Skin of body (tissue), 3 donors: Measurements from ENCODE around the gene AADACL3. TPM values are rescaled to one million over a fixed set of nuclear protein-coding genes. Genes with fewer than 3 reads are reported as not detected.

Experiments used
- DNase-seq: peaks from one replicate; lab custom pipeline; 2025; lab: John Stamatoyannopoulos, UW
- small RNA-seq: library from RNA; depleted of rRNA; stranded (forward); fragments of <200 nt; gene quantifications from one replicate; pipeline ENCODE3, GENCODE V24; 2014; ENCODE audit warnings: low replicate concordance
- total RNA-seq: library from RNA; depleted of rRNA; stranded (reverse); fragments of >200 nt; gene quantifications from one replicate; pipeline ENCODE4 v1.2.3, GENCODE V29; 2014

AADACL3 gene
- total RNA-seq, 1 donor from 2014 or later, result 6.1 TPM

DNA sequence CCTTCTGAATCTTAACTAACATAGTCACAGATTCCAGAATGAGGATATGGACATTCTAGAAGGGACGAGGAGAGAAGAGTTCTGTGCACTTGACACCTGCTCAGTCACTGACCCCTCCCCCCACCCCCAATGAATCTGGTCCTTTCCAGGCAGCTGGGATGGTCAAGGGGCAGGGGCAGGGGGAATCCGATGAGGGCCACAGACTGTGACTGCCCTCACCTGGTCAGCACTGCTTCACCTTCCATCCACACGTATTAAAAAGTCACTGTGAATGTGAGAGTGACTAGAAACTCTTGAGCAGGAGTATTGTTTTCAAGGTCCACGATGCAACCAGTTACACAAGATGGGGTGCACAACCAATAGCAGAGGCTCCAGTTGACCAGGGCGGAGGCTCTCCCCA lies 48.1 kb downstream of the AADACL3 start:
- DNase-seq, result no peak

GRCh38 chr1:12769031-12769430 lies 53.1 kb downstream of the AADACL3 start:
- no peak for DNase-seq

- DNase-seq, result no peak
These were observed 54.1 kb downstream of the AADACL3 start for GRCh38 chr1:12769976-12770505.

GRCh38 chr1:12770620-12771019 lies 54.7 kb downstream of the AADACL3 start:
- DNase-seq, result no peak

GRCh38 chr1:12771186-12771585 lies 55.3 kb downstream of the AADACL3 start:
- DNase-seq, result no peak

DNA sequence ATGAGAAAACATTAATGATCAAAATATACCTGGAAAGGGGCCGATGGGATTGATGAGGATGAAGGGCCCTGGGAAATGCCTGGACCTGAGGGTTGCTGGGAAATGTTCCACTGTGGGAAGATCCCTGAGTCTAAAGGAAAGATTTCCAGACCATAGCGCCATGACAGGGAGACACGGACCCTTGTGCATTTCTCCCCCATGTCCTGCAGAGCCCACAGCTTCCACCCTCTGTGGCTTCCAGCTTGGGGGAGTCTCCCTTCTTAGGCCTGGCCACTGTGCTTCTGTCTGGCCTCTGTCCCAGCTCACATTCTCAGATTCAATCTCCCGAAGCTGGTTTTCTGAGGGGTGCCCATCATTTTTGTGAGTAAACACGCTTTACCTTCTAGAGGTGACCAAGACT lies 56.6 kb downstream of the AADACL3 start:
- DNase-seq, result no peak

GRCh38 chr1:12773438-12773837 lies 57.5 kb downstream of the AADACL3 start, which contains the start of gene PRAMEF12:
PRAMEF12 (plus strand) TSS chr1:12773738; CDS start chr1:12774868, 1,130 bp downstream.
- DNase-seq, result no peak

GRCh38 chr1:12774801-12775345 lies 59.0 kb downstream of the AADACL3 start:
- DNase-seq, result no peak

DNA sequence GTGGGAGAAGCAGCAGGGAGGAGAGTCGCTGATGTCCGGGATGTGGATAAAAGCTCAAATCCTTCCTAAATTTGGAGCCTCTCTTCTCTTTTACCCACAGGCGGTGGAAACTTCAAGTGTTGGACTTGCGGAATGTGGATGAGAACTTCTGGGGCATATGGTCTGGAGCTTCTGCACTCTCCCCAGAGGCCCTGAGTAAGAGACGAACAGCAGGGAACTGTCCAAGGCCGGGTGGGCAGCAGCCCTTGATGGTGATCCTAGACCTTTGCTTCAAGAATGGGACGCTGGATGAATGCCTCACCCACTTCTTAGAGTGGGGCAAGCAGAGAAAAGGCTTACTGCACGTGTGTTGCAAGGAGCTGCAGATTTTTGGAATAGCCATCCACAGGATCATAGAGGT lies 59.5 kb downstream of the AADACL3 start:
- no peak for DNase-seq

DNA sequence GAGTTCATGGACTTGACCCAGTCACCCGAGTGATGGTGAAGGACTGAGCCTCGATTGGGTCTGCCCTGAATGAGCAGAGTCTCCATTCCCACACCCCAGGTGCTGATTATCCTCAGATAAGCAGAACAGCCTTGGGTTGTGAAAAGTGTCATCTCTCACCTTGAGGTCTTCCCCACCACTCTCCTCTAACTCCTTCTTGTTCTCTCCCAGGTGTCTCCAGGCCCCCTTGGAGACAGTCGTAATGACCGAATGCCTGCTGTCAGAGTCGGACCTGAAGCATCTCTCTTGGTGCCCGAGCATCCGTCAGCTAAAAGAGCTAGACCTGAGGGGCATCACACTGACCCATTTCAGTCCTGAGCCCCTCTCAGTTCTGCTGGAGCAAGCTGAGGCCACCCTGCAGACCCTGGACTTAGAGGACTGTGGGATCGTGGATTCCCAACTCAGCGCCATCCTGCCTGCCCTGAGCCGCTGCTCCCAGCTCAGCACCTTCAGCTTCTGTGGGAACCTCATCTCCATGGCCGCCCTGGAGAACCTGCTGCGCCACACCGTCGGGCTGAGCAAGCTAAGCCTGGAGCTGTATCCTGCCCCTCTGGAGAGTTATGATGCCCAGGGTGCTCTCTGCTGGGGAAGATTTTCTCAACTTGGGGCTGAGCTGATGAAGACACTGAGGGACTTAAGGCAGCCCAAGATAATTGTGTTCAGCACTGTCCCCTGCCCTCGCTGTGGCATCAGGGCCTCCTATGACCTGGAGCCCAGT lies 61.1 kb downstream of the AADACL3 start:
- DNase-seq, result no peak

Small RNA genes lying within 50 kb of the gene (small RNA-seq; reads per million reads assigned to genes)
- gene AC244670.1, result not detected

Other genes with a start within 250 kb of the AADACL3 start
- gene DHRS3, start 97.9 kb upstream of the AADACL3 start, total RNA-seq, result 31.5 TPM
- gene AADACL4, start 72.0 kb upstream of the AADACL3 start, total RNA-seq, result 0.79 TPM
- gene CFAP107, start 30.1 kb downstream of the AADACL3 start, total RNA-seq, result not detected
- not detected for gene PRAMEF12, start 57.6 kb downstream of the AADACL3 start, total RNA-seq
- gene PRAMEF1, start 75.3 kb downstream of the AADACL3 start, total RNA-seq, result not detected
- gene PRAMEF11, start 115.3 kb downstream of the AADACL3 start, total RNA-seq, result not detected
- gene HNRNPCL1, start 132.6 kb downstream of the AADACL3 start, total RNA-seq, result not detected
- not detected for gene PRAMEF2, start 141.0 kb downstream of the AADACL3 start, total RNA-seq
- gene PRAMEF4, start 170.1 kb downstream of the AADACL3 start, total RNA-seq, result not detected
- not detected for gene PRAMEF10, start 182.2 kb downstream of the AADACL3 start, total RNA-seq
- not detected for gene PRAMEF7, start 200.5 kb downstream of the AADACL3 start, total RNA-seq
- gene PRAMEF6, start 231.5 kb downstream of the AADACL3 start, total RNA-seq, result not detected